ENCODE data around the gene SLC28A3.
A peak's percentile ranks its signal among the peaks of the same experiment; 100 is the strongest.

GRCh38 chr9:84317563-84317962 lies 23.0 kb downstream of the SLC28A3 start:
- TF ChIP-seq GABPA (IDR thresholded peaks at IDR 0.05; ENCODE audit: low read depth) (no peak), EGR1 (IDR thresholded peaks at IDR 0.05; ENCODE audit: borderline replicate concordance in 1 of 2, low read depth in 2 of 2, low read length in 2 of 2) (no peak), TAF1 (IDR thresholded peaks at IDR 0.05; ENCODE audit: borderline replicate concordance, low read depth, low read length) (no peak), SREBF2 (IDR thresholded peaks at IDR 0.05; ENCODE audit: low read length) (no peak), BCL11A (IDR thresholded peaks at IDR 0.05; ENCODE audit: low read depth, low read length) (no peak), NFIC (IDR thresholded peaks at IDR 0.05; ENCODE audit: low read depth, low read length) (no peak), ASH2L (IDR thresholded peaks at IDR 0.05; ENCODE audit: borderline replicate concordance, low read depth) (no peak)
- TF ChIP-seq, protein P1, sequence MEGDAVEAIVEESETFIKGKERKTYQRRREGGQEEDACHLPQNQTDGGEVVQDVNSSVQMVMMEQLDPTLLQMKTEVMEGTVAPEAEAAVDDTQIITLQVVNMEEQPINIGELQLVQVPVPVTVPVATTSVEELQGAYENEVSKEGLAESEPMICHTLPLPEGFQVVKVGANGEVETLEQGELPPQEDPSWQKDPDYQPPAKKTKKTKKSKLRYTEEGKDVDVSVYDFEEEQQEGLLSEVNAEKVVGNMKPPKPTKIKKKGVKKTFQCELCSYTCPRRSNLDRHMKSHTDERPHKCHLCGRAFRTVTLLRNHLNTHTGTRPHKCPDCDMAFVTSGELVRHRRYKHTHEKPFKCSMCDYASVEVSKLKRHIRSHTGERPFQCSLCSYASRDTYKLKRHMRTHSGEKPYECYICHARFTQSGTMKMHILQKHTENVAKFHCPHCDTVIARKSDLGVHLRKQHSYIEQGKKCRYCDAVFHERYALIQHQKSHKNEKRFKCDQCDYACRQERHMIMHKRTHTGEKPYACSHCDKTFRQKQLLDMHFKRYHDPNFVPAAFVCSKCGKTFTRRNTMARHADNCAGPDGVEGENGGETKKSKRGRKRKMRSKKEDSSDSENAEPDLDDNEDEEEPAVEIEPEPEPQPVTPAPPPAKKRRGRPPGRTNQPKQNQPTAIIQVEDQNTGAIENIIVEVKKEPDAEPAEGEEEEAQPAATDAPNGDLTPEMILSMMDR (IDR thresholded peaks at IDR 0.05 in 2 of 3, conservative IDR thresholded peaks at IDR 0.05 in 1 of 3; ENCODE audit: control insufficient read depth in 2 of 3, extremely low read depth in 1 of 3, insufficient read depth in 1 of 3, low read depth in 3 of 3, low read length in 3 of 3) = peak; percentile 26 to 51 (median 45); a peak in 5 of 6 replicates

Measured in GM12878 (cell line).